DND-41 (cell line): ENCODE measurements around the gene GPRC5D.

Experiments used
- CTCF ChIP-seq: IDR thresholded peaks from 2 replicates; pipeline ENCODE4 v1.5.1; 2012; ENCODE audit warnings: borderline replicate concordance, low read length, moderate library complexity, mild to moderate bottlenecking; ENCODE audit not compliant: poor library complexity, severe bottlenecking; ENCODE audit errors: extremely low read depth
- EZH2 ChIP-seq: IDR thresholded peaks from 3 replicates; pipeline ENCODE4 v1.6.1; 2012; ENCODE audit warnings: borderline replicate concordance, low read depth, mild to moderate bottlenecking, moderate library complexity, low read length, inconsistent platforms; ENCODE audit not compliant: severe bottlenecking

- no peak for TF ChIP-seq CTCF
- TF ChIP-seq EZH2 = no peak
Observed at GRCh38 chr12:12999959-13000615, 48.1 kb upstream of the GPRC5D start, which contains the start of gene HEBP1.
